ENCODE data around the gene LDHAL6A. TPM values are rescaled to one million over a fixed set of nuclear protein-coding genes. Genes with fewer than 3 reads are reported as not detected.

LDHAL6A gene
- total RNA-seq, 1 experiment from 2014 or later = not detected

- H3K4me1 ChIP-seq (ENCODE audit: control insufficient read depth in 1 of 2, insufficient read depth in 2 of 2, low read length in 2 of 2) = peaks cover 0 to 6% of the 10 kb centered on the region in 2 experiments; a peak in 1 of 4 replicates
- no TSS peak for BruUV-seq (replicated peaks)
- no peak overlapping the region for H3K9ac ChIP-seq (ENCODE audit: low read length)
- DNase-seq (ENCODE audit: low read depth, low spot score) (no peak), ATAC-seq (no peak)
- TF ChIP-seq SRF (IDR thresholded peaks at IDR 0.05; ENCODE audit: low read depth) (no peak), YY1 (IDR thresholded peaks at IDR 0.05; ENCODE audit: extremely low read depth, insufficient replicate concordance, low read depth, low read length) (no peak)
- no peaks in the 10 kb centered on the region for H3K9me2 ChIP-seq (ENCODE audit: insufficient read depth)
- 0 out of 4 replicates have a peak, but pooled peaks cover 0 to 2% of the 10 kb centered on the region in 2 experiments for H3K36me3 ChIP-seq (ENCODE audit: control insufficient read depth in 1 of 2, insufficient read depth in 2 of 2, low read length in 2 of 2)
- H3K27me3 ChIP-seq (ENCODE audit: insufficient read depth, low read length) = no peaks in the 10 kb centered on the region
- H3K4me2 ChIP-seq (ENCODE audit: low read length) = no peak overlapping the region
- no peaks in the 10 kb centered on the region for H4K20me1 ChIP-seq (ENCODE audit: insufficient read depth)
- RAD21 ChIA-PET (ENCODE audit: low non-redundant PET in 1 of 2, low total read pairs in 2 of 2, uncharacterized antibody in 2 of 2, unreplicated experiment in 2 of 2) = no interaction called here
- no peaks in the 10 kb centered on the region for H3K9me3 ChIP-seq (ENCODE audit: control insufficient read depth in 1 of 2, insufficient read depth in 1 of 2, low read depth in 1 of 2, low read length in 2 of 2)
- intact Hi-C loops (cut with micrococcal nuclease) = no loop called here
- H3K79me2 ChIP-seq (ENCODE audit: insufficient read depth, low read length) = no peaks in the 10 kb centered on the region
- no peak overlapping the region for H2AFZ ChIP-seq (ENCODE audit: low read depth, low read length, poor library complexity, severe bottlenecking)
- POLR2A ChIA-PET = no interaction called here
- H3K27ac ChIP-seq (ENCODE audit: low read depth, low read length) = no peak overlapping the region
- CTCF ChIA-PET = no interaction called here
- H3K4me3 ChIP-seq (replicated peaks in 1 of 2; ENCODE audit: low read depth in 1 of 2, low read length in 2 of 2) = no peak overlapping the region
Measured at GRCh38 chr11:18491924-18492323, 36.3 kb downstream of the LDHAL6A start.

- no TSS peak for BruUV-seq (replicated peaks)
- Histone ChIP-seq H3K27ac (ENCODE audit: low read depth, low read length) (no peak overlapping the region), H3K79me2 (ENCODE audit: insufficient read depth, low read length) (no peaks in the 10 kb centered on the region), H3K4me2 (ENCODE audit: low read length) (no peak overlapping the region), H3K36me3 (ENCODE audit: control insufficient read depth in 1 of 2, insufficient read depth in 2 of 2, low read length in 2 of 2) (0 out of 4 replicates have a peak, but pooled peaks cover 0 to 2% of the 10 kb centered on the region in 2 experiments), H3K9me2 (ENCODE audit: insufficient read depth) (no peaks in the 10 kb centered on the region), H3K9ac (ENCODE audit: low read length) (no peak overlapping the region), H3K27me3 (ENCODE audit: insufficient read depth, low read length) (no peaks in the 10 kb centered on the region), H3K4me1 (ENCODE audit: control insufficient read depth in 1 of 2, insufficient read depth in 2 of 2, low read length in 2 of 2) (peaks cover 0 to 6% of the 10 kb centered on the region in 2 experiments; a peak in 1 of 4 replicates), H2AFZ (ENCODE audit: low read depth, low read length, poor library complexity, severe bottlenecking) (no peak overlapping the region), H4K20me1 (ENCODE audit: insufficient read depth) (no peaks in the 10 kb centered on the region), H3K9me3 (ENCODE audit: control insufficient read depth in 1 of 2, insufficient read depth in 1 of 2, low read depth in 1 of 2, low read length in 2 of 2) (no peaks in the 10 kb centered on the region), H3K4me3 (replicated peaks in 1 of 2; ENCODE audit: low read depth in 1 of 2, low read length in 2 of 2) (no peak overlapping the region)
- ChIA-PET POLR2A (no interaction called here), RAD21 (ENCODE audit: low non-redundant PET in 1 of 2, low total read pairs in 2 of 2, uncharacterized antibody in 2 of 2, unreplicated experiment in 2 of 2) (no interaction called here), CTCF (no interaction called here)
- no peak for DNase-seq (ENCODE audit: low read depth, low spot score)
- ATAC-seq = no peak
- TF ChIP-seq JUND (IDR thresholded peaks at IDR 0.05) (no peak), REST (IDR thresholded peaks at IDR 0.05; ENCODE audit: low read depth) (no peak), RAD21 (IDR thresholded peaks at IDR 0.05; ENCODE audit: low read depth) (no peak), EZH2phosphoT487 (IDR thresholded peaks at IDR 0.05; ENCODE audit: borderline replicate concordance) (no peak), SIN3A (IDR thresholded peaks at IDR 0.05; ENCODE audit: low read depth) (no peak), TCF7L2 (IDR thresholded peaks at IDR 0.05; ENCODE audit: borderline replicate concordance, extremely low read depth, insufficient read depth, insufficient read length) (no peak), ZBTB33 (IDR thresholded peaks at IDR 0.05; ENCODE audit: extremely low read depth, insufficient replicate concordance, low read length) (no peak), EZH2 (IDR thresholded peaks at IDR 0.05) (no peak), POLR2AphosphoS5 (IDR thresholded peaks at IDR 0.05; ENCODE audit: low read depth, low read length) (no peak)
- intact Hi-C loops (cut with micrococcal nuclease) = no loop called here
Measured at GRCh38 chr11:18492888-18493287, 37.2 kb downstream of the LDHAL6A start.
